Tibial nerve (tissue), 3 donors: ENCODE measurements around the gene NEGR1.

Experiments
- CTCF ChIP-seq, 5 experiments: fragments of 200-600 bp in 3 of 5; fragments of 450-650 bp in 2 of 5; sonication (generic) in 3 of 5; IDR thresholded peaks; one replicate each; pipeline ENCODE4 v1.5.1; 2016 to 2019; ENCODE audit warnings: antibody characterized with exemption in 5 of 5, mild to moderate bottlenecking in 3 of 5, moderate library complexity in 2 of 5
- POLR2A ChIP-seq, 2 donors: fragments of 450-650 bp; IDR thresholded peaks; one replicate each; pipeline ENCODE4 v1.6.1; 2017; ENCODE audit warnings: antibody characterized with exemption in 2 of 2, mild to moderate bottlenecking in 2 of 2, moderate library complexity in 2 of 2

- no peak for TF ChIP-seq CTCF (IDR thresholded peaks at IDR 0.05)
- no peak for TF ChIP-seq POLR2A (IDR thresholded peaks at IDR 0.05)
Measured at GRCh38 chr1:71589005-71589404, 693.3 kb downstream of the NEGR1 start.
